ENCODE data around the gene TACR2. TPM values are rescaled to one million over a fixed set of nuclear protein-coding genes. Genes with fewer than 3 reads are reported as not detected.

TACR2 gene
- total RNA-seq, 1 experiment from 2014 or later: 0.21 TPM

- Histone ChIP-seq H3K36me3 (ENCODE audit: control insufficient read depth, insufficient read depth, low read length) (no peaks in the 10 kb centered on the region), H3K4me1 (ENCODE audit: control insufficient read depth, insufficient read depth, low read length) (peaks cover 27% of the 10 kb centered on the region), H3K27me3 (ENCODE audit: control insufficient read depth, insufficient read depth, low read length) (no peaks in the 10 kb centered on the region), H3K9me3 (ENCODE audit: control insufficient read depth, insufficient read depth, low read depth, low read length) (peaks cover 3% of the 10 kb centered on the region; the same call in 1 of the 2 replicates), H3K4me3 (ENCODE audit: low read depth in 2 of 2, low read length in 2 of 2) (no peak overlapping the region), H3K27ac (ENCODE audit: low read length) (no peak overlapping the region; the same call in 1 of the 2 replicates)
- in situ Hi-C loops (cut with HindIII; ENCODE audit: low pct_unique_long_range_greater_than_20kb, low sequenced_read_pairs) (no loop called here), intact Hi-C loops (cut with micrococcal nuclease; ENCODE audit: unreplicated experiment) (no loop called here)
- DNase-seq (ENCODE audit: low read depth, low spot score) (no peak), ATAC-seq (no peak)
- BruUV-seq (replicated peaks): no TSS peak
- ChIA-PET CTCF (no interaction called here), POLR2A (no interaction called here)
- TF ChIP-seq, protein P1, sequence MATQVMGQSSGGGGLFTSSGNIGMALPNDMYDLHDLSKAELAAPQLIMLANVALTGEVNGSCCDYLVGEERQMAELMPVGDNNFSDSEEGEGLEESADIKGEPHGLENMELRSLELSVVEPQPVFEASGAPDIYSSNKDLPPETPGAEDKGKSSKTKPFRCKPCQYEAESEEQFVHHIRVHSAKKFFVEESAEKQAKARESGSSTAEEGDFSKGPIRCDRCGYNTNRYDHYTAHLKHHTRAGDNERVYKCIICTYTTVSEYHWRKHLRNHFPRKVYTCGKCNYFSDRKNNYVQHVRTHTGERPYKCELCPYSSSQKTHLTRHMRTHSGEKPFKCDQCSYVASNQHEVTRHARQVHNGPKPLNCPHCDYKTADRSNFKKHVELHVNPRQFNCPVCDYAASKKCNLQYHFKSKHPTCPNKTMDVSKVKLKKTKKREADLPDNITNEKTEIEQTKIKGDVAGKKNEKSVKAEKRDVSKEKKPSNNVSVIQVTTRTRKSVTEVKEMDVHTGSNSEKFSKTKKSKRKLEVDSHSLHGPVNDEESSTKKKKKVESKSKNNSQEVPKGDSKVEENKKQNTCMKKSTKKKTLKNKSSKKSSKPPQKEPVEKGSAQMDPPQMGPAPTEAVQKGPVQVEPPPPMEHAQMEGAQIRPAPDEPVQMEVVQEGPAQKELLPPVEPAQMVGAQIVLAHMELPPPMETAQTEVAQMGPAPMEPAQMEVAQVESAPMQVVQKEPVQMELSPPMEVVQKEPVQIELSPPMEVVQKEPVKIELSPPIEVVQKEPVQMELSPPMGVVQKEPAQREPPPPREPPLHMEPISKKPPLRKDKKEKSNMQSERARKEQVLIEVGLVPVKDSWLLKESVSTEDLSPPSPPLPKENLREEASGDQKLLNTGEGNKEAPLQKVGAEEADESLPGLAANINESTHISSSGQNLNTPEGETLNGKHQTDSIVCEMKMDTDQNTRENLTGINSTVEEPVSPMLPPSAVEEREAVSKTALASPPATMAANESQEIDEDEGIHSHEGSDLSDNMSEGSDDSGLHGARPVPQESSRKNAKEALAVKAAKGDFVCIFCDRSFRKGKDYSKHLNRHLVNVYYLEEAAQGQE (IDR thresholded peaks at IDR 0.05; ENCODE audit: insufficient read depth in 1 of 2, low read depth in 2 of 2, low read length in 1 of 2): no peak
- TF ChIP-seq POLR2AphosphoS5 (IDR thresholded peaks at IDR 0.05; ENCODE audit: low read depth, low read length) (no peak), CTCF (IDR thresholded peaks at IDR 0.05) (no peak), TCF7L2 (IDR thresholded peaks at IDR 0.05; ENCODE audit: low read depth, low read length) (no peak), SIN3A (IDR thresholded peaks at IDR 0.05; ENCODE audit: borderline replicate concordance, insufficient read depth, low read depth, low read length) (no peak)
Observed at GRCh38 chr10:69434926-69435325, 18.2 kb upstream of the TACR2 start.

DNA sequence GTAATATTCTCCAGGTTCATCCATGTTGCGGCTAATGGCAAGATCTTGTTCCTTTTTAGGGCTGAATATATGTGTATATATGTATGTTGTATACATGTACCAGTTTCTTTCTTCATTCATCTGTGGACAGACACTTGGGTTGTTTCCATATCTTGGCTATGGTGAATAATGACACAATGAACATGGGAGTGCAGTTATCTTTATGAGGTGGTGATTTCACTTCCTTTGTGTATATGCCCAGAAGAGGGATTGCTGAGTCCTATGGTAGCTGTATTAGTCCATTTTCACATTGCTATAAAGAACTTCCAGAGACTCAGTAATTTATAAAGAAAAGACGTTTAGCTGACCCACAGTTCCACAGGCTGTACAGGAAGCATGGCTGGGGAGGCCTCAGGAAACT, 17.5 kb upstream of the TACR2 start:
- no peaks in the 10 kb centered on the region for H3K27me3 ChIP-seq (ENCODE audit: control insufficient read depth, insufficient read depth, low read length)
- H3K4me3 ChIP-seq (ENCODE audit: low read depth in 2 of 2, low read length in 2 of 2): no peak overlapping the region
- H3K9me3 ChIP-seq (ENCODE audit: control insufficient read depth, insufficient read depth, low read depth, low read length): peaks cover 3% of the 10 kb centered on the region; the same call in 1 of the 2 replicates
- H3K4me1 ChIP-seq (ENCODE audit: control insufficient read depth, insufficient read depth, low read length): peaks cover 20% of the 10 kb centered on the region
- DNase-seq (ENCODE audit: low read depth, low spot score): no peak
- TF ChIP-seq TCF7L2 (IDR thresholded peaks at IDR 0.05; ENCODE audit: low read depth, low read length) (no peak), CTCF (IDR thresholded peaks at IDR 0.05) (no peak), POLR2AphosphoS5 (IDR thresholded peaks at IDR 0.05; ENCODE audit: low read depth, low read length) (no peak), SIN3A (IDR thresholded peaks at IDR 0.05; ENCODE audit: borderline replicate concordance, insufficient read depth, low read depth, low read length) (no peak)
- TF ChIP-seq, protein P1 (IDR thresholded peaks at IDR 0.05; ENCODE audit: insufficient read depth in 1 of 2, low read depth in 2 of 2, low read length in 1 of 2): no peak
- no peak for ATAC-seq
- in situ Hi-C loops (cut with HindIII; ENCODE audit: low pct_unique_long_range_greater_than_20kb, low sequenced_read_pairs) (no loop called here), intact Hi-C loops (cut with micrococcal nuclease; ENCODE audit: unreplicated experiment) (no loop called here)
- ChIA-PET CTCF (no interaction called here), POLR2A (no interaction called here)
- BruUV-seq (replicated peaks): no TSS peak
- peak overlapping the region; percentile 25; the same call in 1 of the 2 replicates for H3K27ac ChIP-seq (ENCODE audit: low read length)
- H3K36me3 ChIP-seq (ENCODE audit: control insufficient read depth, insufficient read depth, low read length): no peaks in the 10 kb centered on the region

Data from Panc1 (cell line).